Uterus (tissue), 4 donors: ENCODE data around the gene TSPAN9. TPM values are rescaled to one million over a fixed set of nuclear protein-coding genes. Genes with fewer than 3 reads are reported as not detected.

Experiments
- DNase-seq, 2 donors: peaks; one replicate each; pipeline ENCODE4 v3.0.0-alpha.2; 2019 to 2020
- H3K27ac ChIP-seq, 2 donors: fragments of 200-600 bp; sonication (generic); 1 replicate in 1 of 2; 2 replicates in 1 of 2; pipeline ENCODE4 v1.5.1; 2016 to 2018
- H3K27me3 ChIP-seq, 2 donors: fragments of 200-600 bp; sonication (generic); one replicate each; pipeline ENCODE4 v1.5.1; 2018 to 2019; ENCODE audit warnings: control low read depth in 1 of 2
- H3K36me3 ChIP-seq, 2 donors: fragments of 200-600 bp; sonication (generic); one replicate each; pipeline ENCODE4 v1.5.1; 2019; ENCODE audit warnings: control low read depth in 1 of 2
- H3K4me1 ChIP-seq, 2 donors: fragments of 200-600 bp; sonication (generic); one replicate each; pipeline ENCODE4 v1.5.1; 2018 to 2019; ENCODE audit warnings: control low read depth in 1 of 2
- H3K4me3 ChIP-seq, 2 donors: fragments of 200-600 bp; sonication (generic); 1 replicate in 1 of 2; 2 replicates in 1 of 2; pipeline ENCODE4 v1.5.1; 2018 to 2019; ENCODE audit warnings: mild to moderate bottlenecking in 1 of 2
- H3K9me3 ChIP-seq, 2 donors: fragments of 200-600 bp; sonication (generic); one replicate each; pipeline ENCODE4 v1.5.1; 2019; ENCODE audit warnings: control low read depth in 1 of 2
- CTCF ChIP-seq, 4 experiments: fragments of 200-600 bp in 2 of 4; fragments of 450-650 bp in 2 of 4; sonication (generic) in 2 of 4; IDR thresholded peaks; one replicate each; pipeline ENCODE4 v1.5.1; 2016 to 2019; ENCODE audit warnings: antibody characterized with exemption in 4 of 4, mild to moderate bottlenecking in 2 of 4, moderate library complexity in 1 of 4
- POLR2A ChIP-seq, 2 donors: fragments of 450-650 bp; IDR thresholded peaks; one replicate each; pipeline ENCODE4 v1.6.1; 2016; ENCODE audit warnings: antibody characterized with exemption in 2 of 2, mild to moderate bottlenecking in 1 of 2, moderate library complexity in 1 of 2
- intact Hi-C: fragments of 100-400 bp; cut with DNase I; formaldehyde crosslinking; loops from one replicate; pipeline ENCODE4 v1.15.1; 2023; ENCODE audit warnings: low total_unique reads
- total RNA-seq, 4 donors: library from RNA; depleted of rRNA in 3 of 4; stranded (reverse); fragments of >200 nt in 3 of 4; gene quantifications; one replicate each; pipeline versions ENCODE4 v1.1.0 to v1.2.4, GENCODE V29; 2014 to 2023
- donor health status: DM: yes; HTN: yes; CAD: no.

TSPAN9 gene
- total RNA-seq, 4 donors from 2014 or later, result 47.9 to 106 (median 65.1) TPM

DNA sequence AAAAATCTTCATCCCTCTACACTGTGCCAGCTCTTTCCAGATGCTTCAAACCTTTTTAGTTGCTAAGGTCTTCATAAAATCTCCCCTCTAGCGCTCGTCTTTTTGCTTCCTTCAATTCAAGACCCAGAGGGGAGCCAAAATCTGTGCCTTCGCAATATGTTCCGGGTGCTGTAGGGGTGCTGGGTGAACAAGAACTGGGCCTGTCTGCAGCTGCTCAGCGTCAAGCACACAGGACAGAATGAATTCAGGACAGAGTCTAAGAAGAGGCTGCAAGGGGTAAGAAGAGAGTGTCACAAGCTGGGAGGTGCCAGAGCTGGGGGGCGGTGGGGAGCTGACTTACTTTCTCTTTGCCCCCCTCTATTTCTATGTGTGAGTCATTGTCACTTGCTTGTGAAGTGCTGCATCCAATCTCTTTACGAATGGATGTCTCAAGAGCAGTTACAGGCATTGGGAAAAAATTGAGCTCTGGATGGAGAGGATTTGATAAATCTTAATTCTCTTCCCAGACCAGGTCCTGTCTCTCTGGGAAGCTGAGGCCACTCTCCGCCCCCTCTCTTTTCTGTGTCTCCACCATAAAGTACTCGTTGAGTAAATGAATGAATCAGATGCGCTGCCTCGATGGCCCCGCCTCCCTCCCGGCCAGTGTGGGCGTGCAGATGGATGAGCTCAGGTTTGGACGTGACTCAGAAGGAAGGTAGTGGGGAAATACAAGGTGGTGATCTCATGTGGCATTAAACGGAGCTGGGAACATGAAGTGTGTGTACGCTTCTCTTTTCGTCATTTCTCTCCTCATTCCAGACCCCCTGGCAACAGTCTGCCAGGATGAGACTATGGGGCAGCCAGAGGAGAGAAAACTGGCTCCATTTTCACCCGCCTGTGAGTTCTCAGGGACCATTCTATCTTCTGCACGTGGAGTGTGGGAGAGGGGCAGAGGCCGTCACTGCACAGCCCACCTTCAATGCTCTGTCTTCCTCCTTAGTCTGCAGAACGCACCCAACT is 91.3 kb downstream of the TSPAN9 start:
- Histone ChIP-seq H3K27me3 (no peaks in the 10 kb centered on the region), H3K36me3 (no peaks in the 10 kb centered on the region), H3K4me3 (no peak overlapping the region), H3K9me3 (no peaks in the 10 kb centered on the region), H3K27ac (peak overlapping the region; percentile 82 to 84), H3K4me1 (no peaks in the 10 kb centered on the region)
- intact Hi-C loops, result no loop called here
- DNase-seq, result peak; percentile 85 to 90
- TF ChIP-seq CTCF (IDR thresholded peaks at IDR 0.05) (no peak), POLR2A (IDR thresholded peaks at IDR 0.05) (peak; percentile 17 to 31)

- Histone ChIP-seq H3K27ac (peak overlapping the region; percentile 82 to 84), H3K4me1 (no peaks in the 10 kb centered on the region), H3K9me3 (no peaks in the 10 kb centered on the region), H3K4me3 (no peak overlapping the region), H3K36me3 (no peaks in the 10 kb centered on the region), H3K27me3 (no peaks in the 10 kb centered on the region)
- TF ChIP-seq POLR2A (IDR thresholded peaks at IDR 0.05), result no peak
- TF ChIP-seq CTCF (IDR thresholded peaks at IDR 0.05), result no peak
- intact Hi-C loops, result no loop called here
- peak in 1 of 2 donors; percentile 55 for DNase-seq
These were observed 93.4 kb downstream of the TSPAN9 start for GRCh38 chr12:3170423-3171194.

DNA sequence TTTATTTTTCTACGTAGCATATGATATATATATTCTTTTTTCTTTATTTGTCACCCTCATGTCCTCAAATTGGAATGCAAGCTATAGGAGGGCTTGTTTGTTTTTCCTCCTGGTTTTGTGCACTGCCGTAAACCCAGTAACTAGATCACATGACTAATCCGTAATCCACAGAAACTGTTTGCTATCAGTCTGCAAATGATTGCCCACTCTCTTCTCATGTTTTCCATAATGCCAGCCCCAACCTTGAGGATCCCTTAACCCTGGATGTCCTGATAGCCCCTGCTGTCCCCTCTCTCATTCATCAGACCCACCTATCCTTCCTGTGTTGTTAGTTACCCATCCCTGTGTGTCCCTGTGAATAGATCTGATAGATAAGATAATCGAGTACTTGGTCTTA is 94.0 kb downstream of the TSPAN9 start:
- H3K27ac ChIP-seq, result peak overlapping the region; percentile 15 to 82
- no peaks in the 10 kb centered on the region for H3K9me3 ChIP-seq
- no peak for DNase-seq
- H3K27me3 ChIP-seq, result no peaks in the 10 kb centered on the region
- no peak overlapping the region for H3K4me3 ChIP-seq
- no peaks in the 10 kb centered on the region for H3K36me3 ChIP-seq
- H3K4me1 ChIP-seq, result no peaks in the 10 kb centered on the region
- intact Hi-C loops, result no loop called here
- TF ChIP-seq CTCF (IDR thresholded peaks at IDR 0.05), result no peak
- TF ChIP-seq POLR2A (IDR thresholded peaks at IDR 0.05), result no peak

GRCh38 chr12:3172124-3173007 is 95.2 kb downstream of the TSPAN9 start:
- Histone ChIP-seq H3K4me3 (no peak overlapping the region), H3K27me3 (no peaks in the 10 kb centered on the region), H3K27ac (no peak overlapping the region), H3K4me1 (no peaks in the 10 kb centered on the region), H3K36me3 (no peaks in the 10 kb centered on the region), H3K9me3 (no peaks in the 10 kb centered on the region)
- no peak for DNase-seq
- intact Hi-C loops, result no loop called here
- no peak for TF ChIP-seq CTCF (IDR thresholded peaks at IDR 0.05)
- no peak for TF ChIP-seq POLR2A (IDR thresholded peaks at IDR 0.05)
